Cerebellar nuclear complex (tissue), 1 donor: Measurements from ENCODE around the gene CACNA2D4.

Experiments used
- DNase-seq, 2 experiments: peaks; one replicate each; lab custom pipeline; 2025; lab: John Stamatoyannopoulos, UW

Gene CACNA2D4

GRCh38 chr12:1800401-1801302, 117.8 kb downstream of the CACNA2D4 start:
- DNase-seq = no peak

DNA sequence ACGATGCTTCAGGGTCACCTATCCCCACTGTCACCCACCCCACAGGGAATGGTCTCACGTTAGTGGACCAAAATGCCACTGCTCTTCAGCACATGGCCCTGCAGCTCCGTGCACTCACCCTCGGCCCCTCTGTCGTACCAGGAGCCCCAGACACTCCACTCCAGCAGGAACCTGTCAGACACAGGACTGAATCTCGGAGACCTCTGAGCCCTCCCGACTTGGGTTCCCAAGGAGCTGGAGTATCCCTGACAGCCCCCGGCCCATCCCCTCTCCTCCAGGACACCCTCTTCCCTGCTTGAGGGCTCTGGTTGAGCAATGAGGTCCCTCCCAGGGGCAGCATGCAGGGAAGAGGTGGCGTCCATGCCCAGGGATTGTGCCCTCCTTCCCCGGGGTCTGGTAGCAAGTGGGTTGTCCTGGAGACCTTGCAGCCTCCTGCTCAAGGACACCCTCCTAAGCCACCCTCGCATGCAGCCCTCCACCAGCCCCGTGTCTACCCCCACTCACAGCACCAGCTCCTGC, 118.5 kb downstream of the CACNA2D4 start:
- DNase-seq = no peak

GRCh38 chr12:1799051-1799881, 119.2 kb downstream of the CACNA2D4 start:
- no peak for DNase-seq

- DNase-seq = no peak
Measured at GRCh38 chr12:1798641-1799020, 119.8 kb downstream of the CACNA2D4 start.

DNA sequence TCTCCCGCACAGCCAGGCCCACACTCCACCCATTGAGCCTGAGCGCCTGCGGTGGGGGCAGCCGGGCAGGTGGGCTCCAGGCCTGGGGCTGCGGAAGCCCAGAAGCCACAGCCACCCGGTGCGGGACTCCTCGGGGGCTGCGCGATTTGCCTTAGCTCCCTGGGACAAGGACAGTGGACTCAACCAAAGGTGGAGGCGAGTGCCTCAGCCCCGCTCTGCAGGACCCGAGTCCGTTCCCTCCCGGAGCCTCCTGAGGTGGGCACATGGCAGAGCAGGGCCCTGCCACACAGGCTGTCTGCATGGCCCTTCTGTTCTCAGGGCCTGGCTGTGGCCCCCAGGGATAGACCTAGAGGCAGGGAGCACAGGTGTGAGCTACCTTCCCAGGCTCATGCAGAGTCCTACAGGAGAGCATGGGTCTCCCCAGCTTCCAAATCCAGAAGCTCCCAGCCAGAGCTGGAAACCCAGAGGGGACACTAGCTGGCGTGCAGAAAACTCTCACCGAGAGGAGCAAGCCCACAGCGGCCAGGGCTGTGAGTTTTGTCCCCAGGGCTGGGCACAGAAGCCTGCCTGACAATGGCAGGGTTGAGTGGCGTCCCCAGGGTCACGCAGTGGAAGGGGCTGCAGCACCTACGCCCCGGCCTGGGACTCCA, 120.3 kb downstream of the CACNA2D4 start:
- DNase-seq = no peak

GRCh38 chr12:1797011-1797901, 121.2 kb downstream of the CACNA2D4 start:
- no peak for DNase-seq

DNA sequence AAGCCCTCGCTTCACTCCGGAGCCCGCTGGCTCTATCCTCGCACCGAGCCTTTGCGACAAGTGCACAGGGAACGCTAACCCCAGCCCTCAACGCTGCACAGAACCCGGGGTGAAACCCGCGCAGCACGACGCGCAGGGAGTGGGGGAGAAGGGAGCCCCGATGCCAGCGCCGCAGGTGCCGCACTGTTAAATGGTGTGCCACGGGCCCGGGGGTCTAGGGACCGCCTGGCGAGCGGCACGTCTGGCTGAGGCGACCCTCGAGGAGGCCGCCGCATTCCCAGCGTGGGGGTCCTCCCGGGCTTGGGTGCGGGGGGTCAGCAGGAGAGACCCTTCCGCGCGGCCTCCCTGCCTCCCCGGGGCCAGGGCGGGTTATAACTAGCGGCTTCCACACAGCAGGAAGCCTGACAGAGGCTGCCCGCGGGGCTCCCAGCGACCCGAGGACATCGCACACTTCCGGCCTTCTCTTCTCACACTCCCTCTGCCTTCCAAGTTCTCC, 121.9 kb downstream of the CACNA2D4 start:
- no peak for DNase-seq

GRCh38 chr12:1795785-1796514, 122.5 kb downstream of the CACNA2D4 start:
- peak in 1 of 2 experiments; percentile 45 for DNase-seq

GRCh38 chr12:1795221-1795784, 123.1 kb downstream of the CACNA2D4 start:
- no peak for DNase-seq

DNA sequence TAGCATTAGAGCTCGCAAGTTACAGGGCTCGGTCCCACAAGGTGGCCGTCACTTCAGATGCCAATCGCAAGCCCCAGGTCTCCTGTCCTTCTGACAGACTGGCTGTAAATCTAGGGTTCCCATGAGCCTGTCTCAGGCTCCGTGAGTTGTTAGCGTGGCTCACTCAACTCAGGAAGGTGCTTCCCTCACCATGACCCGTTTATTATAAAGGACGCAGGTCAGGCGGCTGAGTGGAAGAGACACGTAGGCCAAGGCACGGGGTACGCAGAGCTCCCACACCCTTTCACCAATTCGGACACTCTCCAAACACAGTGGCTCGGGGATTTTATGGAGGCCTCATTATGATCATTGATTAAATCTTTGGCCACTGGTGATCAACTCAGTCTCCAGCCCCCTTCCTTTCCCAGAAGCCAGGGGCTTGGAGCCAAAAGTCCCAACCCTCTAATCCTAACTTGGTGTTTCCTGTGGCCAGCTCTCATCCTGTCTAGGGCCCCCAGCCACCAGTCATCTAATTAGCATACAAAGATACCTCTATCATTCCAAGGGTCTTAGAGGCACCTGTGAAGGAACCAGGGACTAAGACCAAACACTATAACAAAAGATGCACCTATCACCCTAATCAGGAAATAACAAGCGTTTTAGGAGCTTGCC, 123.9 kb downstream of the CACNA2D4 start:
- no peak for DNase-seq

GRCh38 chr12:1793426-1794210, 124.8 kb downstream of the CACNA2D4 start:
- no peak for DNase-seq

DNA sequence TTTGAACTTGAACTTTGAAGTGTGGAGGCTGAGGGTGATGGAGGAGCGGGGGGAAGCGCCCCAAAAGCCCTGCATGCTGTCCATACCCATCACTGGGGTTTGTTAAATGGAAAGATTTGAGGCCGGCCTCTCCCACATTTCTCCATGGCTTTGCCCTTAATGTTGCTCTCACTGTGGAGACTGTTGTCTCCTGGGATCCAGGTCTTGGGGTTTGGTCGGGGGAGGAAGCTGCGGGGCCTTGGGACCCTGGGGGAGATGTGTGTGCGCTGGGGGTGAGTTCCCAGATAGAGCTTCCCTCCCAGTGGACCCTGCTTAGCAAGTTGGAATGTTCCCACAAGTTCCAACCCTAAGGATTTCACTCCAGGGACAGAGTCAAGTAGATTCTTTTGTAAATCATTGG, 126.0 kb downstream of the CACNA2D4 start:
- DNase-seq = no peak

- DNase-seq = no peak
Measured at GRCh38 chr12:1791104-1791841, 127.2 kb downstream of the CACNA2D4 start.

GRCh38 chr12:1790444-1790843, 128.0 kb downstream of the CACNA2D4 start:
- no peak for DNase-seq

DNA sequence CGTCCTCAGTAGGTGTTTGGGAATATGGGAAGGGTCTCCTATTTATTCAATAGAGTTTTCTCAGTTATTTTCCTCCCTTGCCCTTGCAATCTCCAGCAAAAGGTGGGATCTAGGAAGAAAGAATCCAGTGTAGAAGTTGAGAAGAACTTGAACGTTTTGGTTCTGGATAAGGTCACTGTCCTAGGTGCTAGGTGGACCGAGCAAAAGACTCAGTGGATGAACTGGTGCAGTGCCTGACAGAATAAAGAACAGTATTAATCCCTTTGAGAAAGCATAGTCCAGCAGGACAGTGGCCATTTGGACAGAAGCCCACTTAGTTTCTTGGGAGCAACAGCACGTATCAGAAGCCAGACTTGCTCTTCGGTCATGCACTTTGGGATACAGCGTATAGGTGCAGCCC, 130.7 kb downstream of the CACNA2D4 start:
- DNase-seq = no peak

DNA sequence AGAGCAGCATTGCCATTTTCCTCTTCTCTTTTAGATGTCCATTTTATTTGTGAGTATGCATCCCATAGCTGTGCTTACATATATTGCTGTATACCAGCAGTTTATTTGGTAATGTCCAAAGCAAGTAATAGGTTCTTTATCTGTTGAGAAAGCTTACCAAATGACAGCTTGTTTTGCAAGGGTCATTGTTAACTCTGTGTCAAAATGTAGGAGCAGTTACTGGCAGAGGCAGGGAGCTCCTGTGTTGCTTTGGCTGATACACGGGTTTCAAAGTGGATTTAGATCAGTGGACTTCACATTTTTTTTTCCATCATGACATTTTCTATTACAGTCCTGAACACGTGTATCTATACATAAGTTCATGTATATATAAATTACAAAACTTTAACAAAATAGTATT, 136.2 kb downstream of the CACNA2D4 start:
- DNase-seq = no peak

DNA sequence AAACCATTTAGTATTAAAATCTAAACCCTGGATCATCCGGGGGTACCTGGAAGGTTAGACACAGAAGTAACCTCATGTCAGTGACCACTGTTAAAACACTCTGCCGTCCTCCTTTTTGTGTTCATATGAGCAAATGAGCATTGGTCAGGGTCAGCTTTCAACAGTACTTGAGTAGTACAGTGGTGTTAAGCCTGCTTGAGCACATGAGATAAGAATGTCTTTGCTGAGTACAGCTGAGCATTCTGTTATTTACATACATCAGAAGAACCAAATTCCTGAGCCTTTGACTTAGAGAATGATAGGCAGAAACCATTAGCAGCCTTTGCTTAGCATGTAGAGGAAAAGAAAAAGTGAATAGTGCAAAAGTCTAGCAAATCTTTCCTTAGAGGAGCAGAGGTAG, 136.7 kb downstream of the CACNA2D4 start:
- DNase-seq = no peak

DNA sequence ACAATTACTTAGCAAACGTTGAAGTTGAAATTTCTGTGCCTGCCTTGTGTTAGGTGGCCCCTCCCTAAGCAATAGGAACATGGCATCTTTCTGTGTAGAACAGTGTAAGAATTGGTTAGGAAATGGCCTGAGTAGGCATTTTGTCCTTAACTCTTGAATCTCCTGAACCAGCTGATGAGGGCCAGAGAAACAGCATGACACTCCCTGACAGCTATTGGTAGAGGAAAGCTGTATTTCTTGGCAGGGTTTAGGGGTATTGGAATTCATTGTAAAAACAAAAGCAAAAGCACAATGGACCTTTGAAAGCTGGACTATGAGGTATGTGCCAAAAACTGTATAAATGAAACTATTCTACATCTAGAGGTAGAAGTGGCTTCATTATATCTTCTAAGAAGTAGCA, 138.7 kb downstream of the CACNA2D4 start:
- no peak for DNase-seq
